ENCODE data around the gene CNTN5.

Gene CNTN5

DNA sequence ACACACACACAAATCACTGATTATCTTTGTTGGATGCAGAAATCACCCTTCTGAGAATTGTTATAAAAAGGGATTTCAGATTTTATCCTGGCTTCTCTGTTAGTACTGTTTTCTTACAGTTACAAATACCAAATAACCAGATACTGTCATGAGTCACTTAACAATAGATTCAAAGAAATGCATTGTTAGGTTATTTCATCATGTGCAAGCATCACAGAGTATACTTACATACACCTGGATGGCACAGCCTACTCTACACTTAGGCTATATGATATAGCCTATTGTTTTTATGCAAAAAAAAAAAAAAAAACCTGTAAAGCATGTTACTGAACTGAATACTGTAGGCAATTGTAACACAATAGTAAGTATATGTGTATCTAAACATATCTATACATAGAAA, 1347.1 kb downstream of the CNTN5 start:
- no peak for DNase-seq

DNA sequence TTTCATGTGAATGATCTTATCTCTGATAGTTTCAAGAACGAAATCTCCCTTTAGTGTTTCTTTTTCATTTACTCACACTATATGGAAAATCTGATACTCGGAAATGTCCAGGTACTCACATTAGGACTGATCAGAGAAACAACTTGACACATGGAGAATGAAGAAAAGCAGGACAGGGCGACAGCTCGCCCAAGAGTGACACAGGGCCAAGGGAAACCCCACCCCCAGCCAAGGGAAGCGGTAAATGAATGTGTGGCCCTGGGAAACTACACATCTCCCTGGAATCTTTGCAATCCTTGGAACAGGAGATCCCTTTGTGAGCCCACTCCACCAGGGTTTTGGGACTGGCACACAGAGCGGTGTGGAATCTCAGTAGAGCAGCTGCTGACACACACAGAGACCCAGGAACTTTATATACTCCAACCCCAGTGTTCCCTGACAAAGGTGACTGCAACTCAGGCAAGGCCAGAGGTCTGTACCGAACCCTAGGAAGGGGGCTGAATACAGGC, 1362.7 kb downstream of the CNTN5 start:
- no peak for DNase-seq

DNA sequence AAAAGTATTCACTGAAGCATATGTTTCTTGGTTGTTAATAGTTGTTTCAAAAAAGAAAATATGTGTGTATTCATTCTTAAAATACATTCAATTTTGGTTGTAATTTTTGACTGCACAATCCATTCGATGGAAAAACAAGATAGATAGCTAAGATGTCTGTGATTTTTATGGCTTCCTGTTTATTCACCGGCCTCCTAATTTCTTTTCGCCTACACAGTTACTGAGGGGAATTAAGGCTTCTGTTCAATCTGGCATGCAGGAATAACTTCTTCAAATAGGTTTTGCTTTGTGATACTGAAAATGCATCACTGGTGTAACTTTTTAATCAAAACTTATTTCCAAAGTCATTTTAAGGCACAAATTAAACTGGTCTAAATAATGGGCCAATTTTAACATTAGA, 1375.5 kb downstream of the CNTN5 start:
- DNase-seq: no peak

DNA sequence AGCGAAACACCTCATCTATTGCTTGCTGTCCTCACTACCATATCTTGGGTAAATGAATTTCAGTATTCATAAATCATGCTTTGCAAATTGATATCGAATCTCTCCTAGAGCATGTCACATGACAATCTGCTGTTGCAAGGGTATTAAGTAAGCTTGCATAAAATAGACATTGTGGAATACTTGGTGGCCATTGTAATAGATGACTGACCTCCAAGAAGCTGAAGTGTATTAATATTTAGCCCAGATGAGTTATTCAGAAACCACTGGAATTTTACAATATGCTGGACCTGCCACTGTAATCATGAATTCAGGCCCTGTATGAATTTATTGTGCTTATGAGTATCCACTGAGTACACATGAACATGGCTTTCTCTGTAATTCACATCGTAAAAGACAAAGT, 1376.7 kb downstream of the CNTN5 start:
- no peak for DNase-seq

DNA sequence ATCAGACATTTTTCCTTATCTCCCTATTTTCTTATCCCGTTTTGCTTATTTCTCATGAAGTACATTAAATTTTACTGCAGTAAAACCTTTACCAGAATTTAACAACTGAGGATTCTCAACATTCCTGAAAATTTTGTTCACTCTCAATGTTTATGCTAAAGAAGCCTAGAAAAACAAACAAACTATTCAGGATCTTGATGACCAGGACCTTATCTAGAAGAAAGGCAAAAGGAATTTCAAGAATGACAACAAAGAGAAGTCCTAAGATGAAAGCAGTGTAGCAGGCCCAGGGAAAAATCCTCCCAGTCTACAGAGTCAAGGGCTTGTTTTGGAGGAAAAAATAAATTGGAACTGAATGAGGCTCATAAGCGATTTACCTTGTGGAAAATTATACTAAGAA, 1383.1 kb downstream of the CNTN5 start:
- DNase-seq: no peak

DNA sequence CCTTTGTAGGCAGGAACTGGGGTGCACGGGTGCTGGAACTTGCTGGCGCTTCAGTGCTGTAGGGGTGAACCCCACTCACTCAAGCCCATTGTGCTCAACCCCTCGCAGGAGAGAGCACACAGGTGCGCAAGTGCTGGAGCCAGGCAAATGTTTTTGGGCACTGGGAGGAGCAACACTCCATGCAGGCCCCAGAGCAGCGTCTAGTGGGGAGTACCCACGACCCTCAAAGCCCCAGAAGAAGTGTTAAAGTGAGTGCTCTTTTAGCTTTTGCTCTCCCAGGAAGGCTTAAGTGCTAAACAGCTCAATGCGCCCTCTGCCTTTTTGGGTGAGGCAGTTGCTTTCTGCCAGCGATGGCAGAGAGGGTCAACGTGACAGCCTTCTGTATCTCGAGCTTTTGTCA, 1384.2 kb downstream of the CNTN5 start:
- no peak for DNase-seq
